Activated CD8-positive, alpha-beta T cell treated with anti-CD3 and anti-CD28 coated beads, Interleukin-2, amount 10 ng/mL, durations not matched to agents 7 days and 5 days (primary cell): Measurements from ENCODE around the gene CDC20B. TPM values are rescaled to one million over a fixed set of nuclear protein-coding genes. Genes with fewer than 3 reads are reported as not detected.

Experiments
- ATAC-seq: fragments of 150-1000 bp; cut with Tn5 transposase; one replicate; pipeline ENCODE4 v1.10.0; 2021; ENCODE audit warnings: moderate library complexity
- CTCF ChIA-PET: fragments of 350-600 bp; sonication (Branson Sonifier 250); formaldehyde crosslinking; loops from one replicate; lab custom pipeline; 2021; ENCODE audit warnings: antibody characterized with exemption; lab: Charles Lee
- POLR2A ChIA-PET: fragments of 350-600 bp; sonication (Branson Sonifier 250); formaldehyde crosslinking; loops from one replicate; lab custom pipeline; 2021; ENCODE audit warnings: antibody characterized with exemption; lab: Charles Lee
- DNase-seq: peaks from one replicate; pipeline ENCODE4 v3.0.0-alpha.2; 2020
- H3K27ac Mint-ChIP-seq: one replicate; pipeline ENCODE4 v1.8.0; 2021; ENCODE audit warnings: mild to moderate bottlenecking, mixed read lengths
- H3K27me3 Mint-ChIP-seq: one replicate; pipeline ENCODE4 v1.8.0; 2021; ENCODE audit warnings: low read depth, mixed read lengths
- H3K36me3 Mint-ChIP-seq: one replicate; pipeline ENCODE4 v1.8.0; 2021; ENCODE audit warnings: low read depth, mixed read lengths
- H3K4me1 Mint-ChIP-seq: one replicate; pipeline ENCODE4 v1.8.0; 2021; ENCODE audit warnings: low read depth, mixed read lengths
- H3K4me3 Mint-ChIP-seq: one replicate; pipeline ENCODE4 v1.8.0; 2021; ENCODE audit warnings: mild to moderate bottlenecking, mixed read lengths
- H3K9me3 Mint-ChIP-seq: one replicate; pipeline ENCODE4 v1.8.0; 2022; ENCODE audit warnings: mixed read lengths; ENCODE audit not compliant: insufficient read depth
- total RNA-seq, 2 experiments: library from RNA; stranded (reverse); gene quantifications; one replicate each; pipeline ENCODE4 v1.2.3, GENCODE V29; 2021

The CDC20B gene
- total RNA-seq, 2 experiments from 2014 or later = 0.13 to 0.16 TPM

DNA sequence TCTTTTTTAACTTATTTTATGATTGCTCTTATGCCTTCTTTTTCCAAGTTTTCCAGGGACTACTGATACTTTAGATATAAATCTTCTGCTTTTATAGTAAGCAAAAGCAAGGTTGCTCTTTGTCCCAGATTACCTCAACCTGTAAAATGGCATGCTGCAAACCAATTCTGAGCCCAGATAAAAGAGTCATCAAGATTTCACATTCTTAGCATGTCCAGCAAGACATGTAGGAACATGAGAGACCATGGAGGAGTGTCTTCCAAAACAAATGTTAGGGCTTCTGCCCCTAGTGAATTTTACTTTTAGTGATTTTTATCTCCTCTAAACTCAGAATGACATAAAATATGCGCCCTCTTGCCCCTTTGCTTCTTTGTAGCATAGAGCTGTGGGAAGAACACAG, 7.0 kb upstream of the CDC20B start:
- Mint-ChIP-seq H3K27ac (no peak overlapping the region), H3K4me1 (peaks cover 19% of the 10 kb centered on the region), H3K4me3 (no peak overlapping the region), H3K36me3 (no peaks in the 10 kb centered on the region), H3K9me3 (no peaks in the 10 kb centered on the region), H3K27me3 (peaks cover 68% of the 10 kb centered on the region)
- CTCF ChIA-PET = interaction anchor here (1.8 to 1.9 kb wide), 2 partner anchors 8 to 20 kb away, joined by 5 read pairs; partner anchors contain the start of gene GPX8
- ATAC-seq = no peak
- POLR2A ChIA-PET = no interaction called here
- no peak for DNase-seq

DNA sequence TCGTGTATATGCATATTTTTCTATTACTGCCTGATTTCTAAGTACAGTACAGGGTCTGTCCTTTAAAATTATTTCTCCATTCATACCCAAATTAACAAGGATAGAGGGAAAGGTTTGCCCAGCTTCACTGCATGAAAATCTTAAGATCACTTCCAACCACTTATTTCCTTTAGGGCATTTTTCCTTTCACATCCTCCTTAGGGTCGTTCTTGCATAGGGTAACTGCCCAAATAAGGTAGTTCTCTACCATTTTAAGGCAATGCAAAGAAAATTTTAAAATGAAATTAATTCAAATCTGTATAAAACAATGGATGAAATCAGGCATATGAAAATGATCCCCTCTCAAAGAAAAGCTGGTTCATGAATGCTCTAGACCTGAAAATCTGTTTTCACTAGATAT, 4.1 kb upstream of the CDC20B start:
- CTCF ChIA-PET = interaction anchor here (1.7 to 2.3 kb wide), 3 partner anchors 8 to 55 kb away, joined by 5 to 8 read pairs (median 8); no protein-coding TSS in a partner anchor
- H3K4me1 Mint-ChIP-seq = peaks cover 36% of the 10 kb centered on the region
- no peak for ATAC-seq
- no peaks in the 10 kb centered on the region for H3K9me3 Mint-ChIP-seq
- POLR2A ChIA-PET = interaction anchor here (1.3 kb wide), 1 partner anchor 54 kb away, joined by 3 read pairs; no protein-coding TSS in a partner anchor
- H3K36me3 Mint-ChIP-seq = no peaks in the 10 kb centered on the region
- peaks cover 69% of the 10 kb centered on the region for H3K27me3 Mint-ChIP-seq
- no peak for DNase-seq
- peak overlapping the region; percentile 12 for H3K4me3 Mint-ChIP-seq
- no peak overlapping the region for H3K27ac Mint-ChIP-seq

DNA sequence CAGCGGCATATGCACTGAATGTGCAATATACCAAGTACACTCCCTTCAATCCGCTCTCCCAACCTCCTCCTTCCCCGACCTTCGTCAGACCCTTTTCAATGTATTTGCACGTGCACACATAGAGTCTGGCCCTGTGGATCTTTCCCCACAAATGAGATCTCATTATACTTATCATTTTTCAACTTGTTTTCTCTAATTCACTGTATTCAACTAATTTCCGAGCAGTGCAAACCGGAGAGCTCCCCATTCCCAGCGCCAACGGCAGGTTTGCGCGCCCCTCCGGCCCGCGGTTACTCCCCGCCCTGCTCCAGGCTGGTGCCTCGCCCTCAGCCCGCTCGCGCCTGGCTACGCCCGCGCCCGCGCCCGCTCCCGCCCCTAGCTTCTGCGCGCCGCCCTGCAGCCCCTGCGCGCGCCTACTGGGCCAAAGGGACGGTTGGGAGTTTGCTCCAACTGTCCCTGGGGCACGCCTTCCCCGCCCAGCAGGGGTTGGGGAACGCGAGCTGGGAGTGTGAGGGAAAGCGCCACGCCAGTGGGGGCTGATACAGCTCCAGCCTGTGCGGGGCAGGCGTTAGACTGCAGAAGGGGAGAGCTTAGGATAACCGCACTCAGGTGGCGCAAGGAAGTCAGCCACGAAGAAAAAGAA, 3.3 kb upstream of the CDC20B start:
- CTCF ChIA-PET = interaction anchor here (0.8 to 2.3 kb wide), 9 partner anchors 9 to 270 kb away, joined by 3 to 8 read pairs (median 3); no protein-coding TSS in a partner anchor
- POLR2A ChIA-PET = interaction anchor here (1.3 kb wide), 1 partner anchor 55 kb away, joined by 3 read pairs; no protein-coding TSS in a partner anchor
- Mint-ChIP-seq H3K27me3 (peaks cover 62% of the 10 kb centered on the region), H3K36me3 (no peaks in the 10 kb centered on the region), H3K9me3 (no peaks in the 10 kb centered on the region), H3K27ac (no peak overlapping the region), H3K4me3 (peak overlapping the region; percentile 61), H3K4me1 (peaks cover 40% of the 10 kb centered on the region)
- DNase-seq (peak; percentile 39), ATAC-seq (peak; percentile 57)

- Mint-ChIP-seq H3K27ac (no peak overlapping the region), H3K9me3 (no peaks in the 10 kb centered on the region), H3K4me3 (peak overlapping the region; percentile 61), H3K27me3 (peaks cover 56% of the 10 kb centered on the region), H3K36me3 (no peaks in the 10 kb centered on the region), H3K4me1 (peaks cover 40% of the 10 kb centered on the region)
- ChIA-PET CTCF (interaction anchor here (0.8 to 2.3 kb wide), 11 partner anchors 8 to 532 kb away, joined by 3 to 8 read pairs (median 3); no protein-coding TSS in a partner anchor), POLR2A (interaction anchor here (1.3 kb wide), 1 partner anchor 56 kb away, joined by 3 read pairs; no protein-coding TSS in a partner anchor)
- ATAC-seq (no peak), DNase-seq (no peak)
Measured at GRCh38 chr5:55175781-55176175, 2.8 kb upstream of the CDC20B start.

DNA sequence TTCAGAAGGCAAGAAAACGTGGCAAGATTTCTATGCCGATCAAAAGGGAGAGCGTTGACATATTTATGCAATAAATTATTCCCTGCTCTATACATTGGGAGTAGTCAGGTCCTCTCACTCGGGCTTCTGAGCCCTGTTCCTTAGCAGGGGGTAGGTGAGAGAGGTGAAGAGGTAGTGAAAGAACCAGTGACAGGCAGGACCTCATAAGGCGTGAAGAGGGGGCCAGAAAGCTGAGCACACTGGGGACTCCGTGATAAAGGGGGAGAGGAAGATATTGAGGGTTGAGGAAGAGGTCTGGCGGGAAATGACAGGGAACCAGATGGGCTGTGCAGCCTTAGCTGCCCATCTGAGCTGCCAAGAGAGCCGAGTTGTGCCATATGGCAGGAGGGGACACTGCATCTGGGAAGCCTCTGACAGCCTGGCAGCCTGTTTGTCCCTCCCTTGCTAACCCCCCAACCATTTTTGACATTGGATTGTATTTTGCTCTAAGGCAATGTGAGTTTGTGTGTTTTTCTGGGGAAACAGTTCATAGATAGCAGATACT, 782 bp upstream of the CDC20B start:
- ATAC-seq = no peak
- Mint-ChIP-seq H3K27me3 (peaks cover 55% of the 10 kb centered on the region), H3K36me3 (no peaks in the 10 kb centered on the region), H3K4me1 (peaks cover 40% of the 10 kb centered on the region), H3K27ac (peak overlapping the region; percentile 58), H3K9me3 (no peaks in the 10 kb centered on the region), H3K4me3 (peak overlapping the region; percentile 77)
- DNase-seq = no peak
- ChIA-PET CTCF (interaction anchor here (0.6 to 4.9 kb wide), 5 partner anchors 14 to 266 kb away, joined by 3 to 35 read pairs (median 4); partner anchors contain the start of genes DHX29, GPX8 and MTREX), POLR2A (no interaction called here)

DNA sequence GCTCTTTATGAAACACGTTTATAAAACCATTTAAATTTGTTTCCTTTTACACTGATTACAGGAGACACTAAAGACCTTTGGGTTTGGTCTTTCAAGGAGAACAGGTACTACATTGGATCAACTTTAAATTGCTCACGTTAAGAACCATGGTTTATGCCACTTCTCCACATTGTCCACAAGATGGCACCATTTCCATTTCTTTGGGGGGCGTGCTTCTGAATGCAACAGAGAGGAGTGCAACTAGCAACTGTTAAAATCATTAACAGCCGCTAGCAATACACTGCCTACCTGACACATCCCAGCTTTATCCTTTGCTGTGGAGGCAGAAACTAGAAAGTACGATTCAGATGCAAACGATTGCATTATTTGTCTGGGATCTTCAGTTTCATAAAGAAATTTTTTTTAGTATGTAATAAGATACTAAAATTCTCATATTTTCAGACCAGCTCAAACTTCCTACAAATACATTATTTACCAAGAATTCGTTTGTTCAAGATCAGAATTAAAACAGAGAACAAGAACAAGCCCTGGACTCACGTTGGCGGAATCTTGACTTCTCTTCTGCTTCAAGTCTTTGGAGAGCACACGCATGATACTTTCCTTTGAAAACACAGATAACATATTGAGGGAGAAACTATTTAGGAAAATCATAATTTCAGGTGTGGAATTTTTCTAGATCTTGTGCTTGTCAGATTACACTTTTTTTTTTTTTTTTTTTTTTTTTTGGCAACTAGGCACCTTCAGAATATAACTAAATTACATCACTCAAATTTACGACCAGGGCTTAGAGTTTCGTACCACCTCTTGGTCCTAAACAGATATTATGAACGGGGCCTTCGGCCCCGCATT, 702 bp downstream of the CDC20B start:
- CTCF ChIA-PET = interaction anchor here (0.6 to 4.9 kb wide), 36 partner anchors 9 to 526 kb away, joined by 3 to 35 read pairs (median 3); partner anchors contain the start of genes CCNO, DHX29, GPX8 and MTREX
- POLR2A ChIA-PET = no interaction called here
- DNase-seq (peak; percentile 82), ATAC-seq (peak; percentile 53)
- Mint-ChIP-seq H3K27me3 (peaks cover 57% of the 10 kb centered on the region), H3K36me3 (no peaks in the 10 kb centered on the region), H3K27ac (no peak overlapping the region), H3K4me3 (peak overlapping the region; percentile 83), H3K9me3 (no peaks in the 10 kb centered on the region), H3K4me1 (peaks cover 40% of the 10 kb centered on the region)

DNA sequence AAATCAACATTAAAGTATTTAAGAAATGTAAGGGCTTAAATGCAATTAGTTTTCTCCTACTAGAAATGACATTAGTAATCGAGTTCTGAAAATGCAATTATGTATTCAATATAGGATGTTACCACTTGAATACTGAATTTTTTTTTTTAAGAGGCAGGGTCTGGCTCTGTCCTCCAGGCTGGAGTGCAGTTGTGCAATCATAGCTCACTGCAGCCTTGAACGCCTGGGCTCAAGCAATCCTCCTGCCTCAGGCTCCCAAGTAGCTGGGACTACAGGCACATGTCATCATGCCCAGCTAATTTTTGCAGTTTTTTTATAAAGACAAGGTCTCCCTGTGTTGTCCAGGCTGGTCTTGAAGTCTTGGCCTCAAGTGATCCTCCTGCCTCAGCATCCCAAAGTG, 1.5 kb downstream of the CDC20B start:
- Mint-ChIP-seq H3K36me3 (no peaks in the 10 kb centered on the region), H3K4me3 (no peak overlapping the region), H3K9me3 (no peaks in the 10 kb centered on the region), H3K4me1 (peaks cover 34% of the 10 kb centered on the region), H3K27ac (no peak overlapping the region), H3K27me3 (peaks cover 55% of the 10 kb centered on the region)
- CTCF ChIA-PET = interaction anchor here (0.8 to 4.9 kb wide), 23 partner anchors 10 to 520 kb away, joined by 3 to 35 read pairs (median 4); partner anchors contain the start of genes CCNO, DHX29, GPX8 and MTREX
- DNase-seq (no peak), ATAC-seq (no peak)
- POLR2A ChIA-PET = no interaction called here

GRCh38 chr5:55162666-55163065, 10.3 kb downstream of the CDC20B start:
- H3K36me3 Mint-ChIP-seq = no peaks in the 10 kb centered on the region
- H3K27me3 Mint-ChIP-seq = peaks cover 60% of the 10 kb centered on the region

DNA sequence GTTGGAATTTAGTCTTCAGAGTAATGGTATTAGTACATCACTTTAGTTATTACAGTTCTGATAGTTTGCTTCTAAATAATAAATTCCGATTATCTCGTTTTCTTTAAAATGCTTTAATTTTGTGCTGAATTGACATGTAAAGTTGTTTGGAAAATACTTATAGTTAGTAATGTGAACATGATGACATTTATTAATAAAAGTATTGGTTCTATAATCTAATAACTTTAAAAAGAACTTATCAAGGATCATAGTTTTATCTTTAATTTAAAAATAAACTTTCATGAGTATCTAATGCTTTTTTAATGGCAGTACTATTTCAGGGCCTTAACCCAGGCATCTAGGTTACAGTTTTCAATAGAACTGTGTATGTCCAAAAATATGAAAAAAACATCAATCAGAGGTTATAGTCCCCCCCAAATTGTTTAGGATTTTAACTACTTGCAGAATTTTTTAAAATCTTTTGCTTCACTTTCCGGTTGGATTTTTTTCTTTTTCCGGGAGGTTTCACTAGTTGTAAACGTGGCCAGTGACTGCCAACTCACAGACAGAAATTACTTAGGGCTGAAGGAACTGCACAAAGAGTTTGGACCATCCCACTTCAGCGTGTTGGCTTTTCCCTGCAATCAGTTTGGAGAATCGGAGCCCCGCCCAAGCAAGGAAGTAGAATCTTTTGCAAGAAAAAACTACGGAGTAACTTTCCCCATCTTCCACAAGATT, 12.3 kb downstream of the CDC20B start:
- ChIA-PET POLR2A (no interaction called here), CTCF (interaction anchor here (0.8 to 4.7 kb wide), 46 partner anchors 9 to 671 kb away, joined by 3 to 171 read pairs (median 5); partner anchors contain the start of genes CDC20B and SNX18)
- Mint-ChIP-seq H3K9me3 (no peaks in the 10 kb centered on the region), H3K27me3 (peaks cover 47% of the 10 kb centered on the region), H3K27ac (no peak overlapping the region), H3K4me3 (no peak overlapping the region), H3K4me1 (peaks cover 4% of the 10 kb centered on the region), H3K36me3 (no peaks in the 10 kb centered on the region)
- DNase-seq = no peak
- no peak for ATAC-seq

More at GRCh38 chr5:55162666-55163065, 10.3 kb downstream of the CDC20B start:
- ATAC-seq = no peak
- no peaks in the 10 kb centered on the region for H3K9me3 Mint-ChIP-seq
- DNase-seq = no peak
- no peak overlapping the region for H3K27ac Mint-ChIP-seq
- no peak overlapping the region for H3K4me3 Mint-ChIP-seq
- H3K4me1 Mint-ChIP-seq = peaks cover 4% of the 10 kb centered on the region
- ChIA-PET CTCF (interaction anchor here (0.6 to 3.1 kb wide), 9 partner anchors 9 to 311 kb away, joined by 3 to 22 read pairs (median 6); no protein-coding TSS in a partner anchor), POLR2A (no interaction called here)

- Mint-ChIP-seq H3K4me3 (no peak within 1 kb of the TSS), H3K27ac (no peak within 1 kb of the TSS), H3K4me1 (peaks cover 4% of the 10 kb centered on the region), H3K36me3 (no peaks in the 10 kb centered on the region), H3K9me3 (no peaks in the 10 kb centered on the region), H3K27me3 (peaks cover 47% of the 10 kb centered on the region)
- CTCF ChIA-PET = interaction anchor here (0.6 to 4.7 kb wide), 62 partner anchors 8 to 671 kb away, joined by 3 to 171 read pairs (median 4); partner anchors contain the start of genes CDC20B and SNX18
- DNase-seq (peak; percentile 61), ATAC-seq (peak; percentile 70)
- POLR2A ChIA-PET = no interaction called here
Measured at GRCh38 chr5:55159763-55160492, 13.0 kb downstream of the CDC20B start, which contains the start of gene GPX8. TSS of gene GPX8 (plus strand) at chr5:55160171. CDS start at chr5:55160193, 22 bp downstream.
